Activated naive CD8-positive, alpha-beta T cell treated with anti-CD3 and anti-CD28 coated beads for 36 hours (primary cell): Measurements from ENCODE around the gene VSIG10L2. TPM values are rescaled to one million over a fixed set of nuclear protein-coding genes. Genes with fewer than 3 reads are reported as not detected.
A peak's percentile ranks its signal among the peaks of the same experiment; 100 is the strongest.

Source experiments
- DNase-seq: peaks from one replicate; pipeline ENCODE4 v3.0.0; 2021
- H3K27ac Mint-ChIP-seq: one replicate; pipeline ENCODE4 v1.8.0; 2022; ENCODE audit warnings: mild to moderate bottlenecking, moderate library complexity, mixed read lengths
- H3K27me3 Mint-ChIP-seq: one replicate; pipeline ENCODE4 v1.8.0; 2022; ENCODE audit warnings: mild to moderate bottlenecking, mixed read lengths
- H3K36me3 Mint-ChIP-seq: one replicate; pipeline ENCODE4 v1.8.0; 2021; ENCODE audit warnings: mild to moderate bottlenecking, mixed read lengths
- H3K4me1 Mint-ChIP-seq: one replicate; pipeline ENCODE4 v1.8.0; 2021; ENCODE audit warnings: mixed read lengths
- H3K4me3 Mint-ChIP-seq: one replicate; pipeline ENCODE4 v1.8.0; 2022; ENCODE audit warnings: mild to moderate bottlenecking, moderate library complexity, mixed read lengths
- H3K9me3 Mint-ChIP-seq: one replicate; pipeline ENCODE4 v1.8.0; 2022; ENCODE audit warnings: mixed read lengths
- total RNA-seq, 2 experiments: library from RNA; stranded (reverse); gene quantifications; one replicate each; pipeline ENCODE4 v1.2.3, GENCODE V29; 2021

VSIG10L2 gene
- total RNA-seq, 2 experiments from 2014 or later: not detected

DNA sequence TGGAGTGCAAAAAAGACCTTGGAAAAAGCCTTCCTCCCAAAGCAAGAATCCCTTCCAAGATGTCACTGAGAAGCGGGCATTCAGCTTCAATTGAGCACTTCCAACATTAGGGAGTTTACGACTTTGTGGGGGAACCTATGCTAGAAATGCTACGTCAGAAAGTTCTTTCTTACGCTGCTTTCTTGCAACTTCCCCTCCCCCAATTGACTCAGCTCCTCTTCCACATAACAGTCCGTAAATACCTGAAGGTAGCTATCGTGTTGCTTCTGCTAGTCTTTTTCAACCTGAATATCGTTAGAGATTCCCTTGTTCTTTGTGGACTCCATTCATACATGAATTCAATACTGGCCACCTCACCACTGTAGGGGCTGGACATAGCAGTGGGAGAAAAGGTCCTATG, 47.0 kb downstream of the VSIG10L2 start:
- Mint-ChIP-seq H3K27ac (no peak overlapping the region), H3K36me3 (no peaks in the 10 kb centered on the region), H3K27me3 (no peaks in the 10 kb centered on the region), H3K9me3 (no peaks in the 10 kb centered on the region), H3K4me1 (peaks cover 4% of the 10 kb centered on the region), H3K4me3 (no peak overlapping the region)
- no peak for DNase-seq

DNA sequence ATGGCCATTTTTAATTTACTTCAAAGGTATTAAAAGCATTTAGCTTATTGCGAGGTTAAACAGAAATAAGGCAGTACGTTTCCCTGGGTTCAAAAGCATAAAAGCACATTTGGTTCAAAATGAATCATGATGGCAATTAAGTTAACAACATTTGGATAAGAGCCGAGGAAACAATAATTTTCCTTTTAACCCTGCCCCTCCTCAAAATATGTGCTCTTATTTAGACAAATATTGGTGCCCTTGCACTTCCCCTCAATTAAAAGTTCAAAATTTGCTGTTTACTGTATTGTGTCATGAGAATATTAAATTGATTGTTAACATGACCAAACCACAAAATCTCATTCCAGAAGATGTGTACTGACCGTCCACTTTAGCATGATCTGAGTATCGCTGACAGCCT, 48.7 kb downstream of the VSIG10L2 start:
- Mint-ChIP-seq H3K9me3 (no peaks in the 10 kb centered on the region), H3K27ac (no peak overlapping the region), H3K27me3 (no peaks in the 10 kb centered on the region), H3K4me1 (peaks cover 4% of the 10 kb centered on the region), H3K4me3 (no peak overlapping the region), H3K36me3 (no peaks in the 10 kb centered on the region)
- DNase-seq: no peak

DNA sequence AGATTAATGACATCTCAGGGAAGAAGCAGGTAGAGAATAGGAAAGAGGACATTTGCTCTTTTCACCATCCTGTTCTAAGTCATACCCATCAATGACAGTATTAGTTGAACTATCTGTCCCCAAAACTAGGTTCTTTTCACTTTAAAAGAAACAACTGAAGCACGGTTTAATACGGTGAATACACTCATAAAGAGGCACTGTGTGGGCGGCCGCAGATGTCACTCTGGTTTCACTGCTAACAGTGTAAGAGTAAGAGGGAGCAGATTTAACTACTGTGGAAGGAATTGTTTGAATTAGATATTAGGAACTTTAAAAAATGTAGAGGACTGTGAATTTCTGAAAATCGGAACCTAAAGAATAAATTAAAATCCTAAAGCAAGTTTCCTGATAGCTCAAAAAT, 49.5 kb downstream of the VSIG10L2 start:
- Mint-ChIP-seq H3K9me3 (no peaks in the 10 kb centered on the region), H3K27me3 (no peaks in the 10 kb centered on the region), H3K27ac (no peak overlapping the region), H3K4me1 (peaks cover 2% of the 10 kb centered on the region), H3K4me3 (no peak overlapping the region), H3K36me3 (no peaks in the 10 kb centered on the region)
- DNase-seq: peak; percentile 13

DNA sequence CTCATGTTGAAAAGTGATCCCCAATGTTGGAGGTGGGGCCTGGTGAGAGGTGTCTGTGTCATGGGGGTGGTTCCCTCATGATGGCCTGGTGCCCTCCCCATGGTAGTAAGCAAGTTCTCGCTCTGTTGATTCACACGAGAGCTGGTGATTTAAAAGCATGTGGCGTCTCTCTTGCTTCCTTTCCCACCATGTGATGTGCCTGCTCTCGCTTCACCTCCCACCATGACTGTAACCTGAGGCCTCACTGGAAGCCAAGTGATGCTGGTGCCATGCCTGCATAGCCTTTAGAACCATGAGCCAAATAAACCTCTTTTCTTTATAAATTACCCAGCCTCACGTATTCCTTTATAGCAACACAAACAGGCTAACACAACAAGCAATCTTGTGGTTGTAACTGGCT, 52.4 kb downstream of the VSIG10L2 start:
- Mint-ChIP-seq H3K4me3 (no peak overlapping the region), H3K27me3 (no peaks in the 10 kb centered on the region), H3K9me3 (no peaks in the 10 kb centered on the region), H3K4me1 (peaks cover 2% of the 10 kb centered on the region), H3K36me3 (peaks cover 3% of the 10 kb centered on the region), H3K27ac (no peak overlapping the region)
- DNase-seq: no peak

DNA sequence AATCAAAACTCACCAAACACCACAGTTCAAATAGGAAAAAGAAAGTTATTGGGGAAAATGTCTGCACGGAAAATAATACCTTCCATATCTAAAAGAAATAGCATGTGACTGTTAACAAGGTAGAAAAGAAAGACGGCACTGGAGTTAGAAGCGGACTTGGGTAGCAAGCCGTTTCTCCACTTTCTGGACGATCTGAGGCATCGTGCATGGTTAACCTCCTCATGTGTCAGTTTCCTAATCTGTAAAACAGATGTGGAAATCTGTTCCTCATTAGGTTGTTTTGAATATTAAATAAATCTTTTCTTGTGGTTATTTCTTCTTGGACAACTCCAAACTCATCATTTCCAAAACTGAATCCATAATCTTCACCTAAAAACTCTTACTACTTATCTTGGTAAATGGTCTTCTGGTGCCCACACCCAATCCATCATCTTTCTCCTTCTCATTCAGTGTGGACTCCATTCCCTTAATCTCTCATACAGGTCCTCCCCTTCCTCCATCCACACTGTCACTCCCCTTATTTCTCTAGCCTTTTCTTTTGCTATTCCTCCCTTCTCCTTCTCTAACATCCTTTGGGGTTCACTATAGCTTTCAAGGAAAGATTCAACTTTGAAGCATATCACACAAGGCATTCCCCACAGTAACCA, 53.5 kb downstream of the VSIG10L2 start:
- Mint-ChIP-seq H3K36me3 (peaks cover 3% of the 10 kb centered on the region), H3K27me3 (no peaks in the 10 kb centered on the region), H3K27ac (no peak overlapping the region), H3K9me3 (no peaks in the 10 kb centered on the region), H3K4me1 (peaks cover 2% of the 10 kb centered on the region), H3K4me3 (no peak overlapping the region)
- DNase-seq: no peak

DNA sequence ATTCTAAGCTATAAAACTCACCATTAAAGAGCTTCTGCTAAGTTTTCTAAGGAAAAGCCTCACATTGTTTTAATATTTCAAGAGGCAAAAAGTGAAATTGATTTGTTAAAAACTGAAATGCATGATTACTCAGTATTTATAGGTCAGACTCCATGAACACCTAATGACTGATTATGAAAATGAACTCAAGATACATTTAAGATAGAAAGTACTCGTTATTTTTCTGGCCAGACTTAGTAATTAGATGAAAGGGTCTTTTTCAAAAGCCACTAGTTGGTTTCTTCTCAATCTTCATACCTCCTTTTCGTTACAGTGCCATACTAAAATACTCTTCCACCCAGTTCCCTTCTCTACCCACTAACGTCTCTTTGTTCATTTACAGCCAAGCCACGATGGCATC, 56.3 kb downstream of the VSIG10L2 start:
- no peaks in the 10 kb centered on the region for H3K27me3 Mint-ChIP-seq
- H3K27ac Mint-ChIP-seq: no peak overlapping the region
- peaks cover 3% of the 10 kb centered on the region for H3K36me3 Mint-ChIP-seq
- H3K4me3 Mint-ChIP-seq: no peak overlapping the region
- no peak for DNase-seq
- H3K4me1 Mint-ChIP-seq: no peaks in the 10 kb centered on the region
- no peaks in the 10 kb centered on the region for H3K9me3 Mint-ChIP-seq

Other genes starting within 250 kb of the VSIG10L2 start
- gene PATE1, start 199.8 kb upstream of the VSIG10L2 start, total RNA-seq: not detected
- not detected for gene PATE2, start 167.2 kb upstream of the VSIG10L2 start, total RNA-seq
- gene PATE3, start 157.9 kb upstream of the VSIG10L2 start, total RNA-seq: not detected
- not detected for gene PATE4, start 112.7 kb upstream of the VSIG10L2 start, total RNA-seq
- gene HYLS1, start 58.4 kb upstream of the VSIG10L2 start, total RNA-seq: 1 to 10 TPM; 8.0 to 8.1 TPM
- 10 to 100 TPM; 16.1 to 23.3 TPM for gene PUS3, start 42.8 kb upstream of the VSIG10L2 start, total RNA-seq
- under 1 TPM; 0.14 to 0.26 TPM for gene DDX25, start 41.5 kb upstream of the VSIG10L2 start, total RNA-seq
- gene CDON, start 116.8 kb downstream of the VSIG10L2 start, total RNA-seq: 1 to 10 TPM; 2.0 to 2.6 TPM